ENCODE data around the gene LASP1. TPM values are rescaled to one million over a fixed set of nuclear protein-coding genes. Genes with fewer than 3 reads are reported as not detected.
A peak's percentile ranks its signal among the peaks of the same experiment; 100 is the strongest.

LASP1 gene
- total and polyA plus RNA-seq, 2 of the 4 experiments (the other 2 are of a cell fraction): 79.8 to 262 TPM

- WGBS, 2 experiments (ENCODE audit: extremely low coverage in 2 of 2, insufficient read length in 1 of 2): no CpG with 5 or more reads among the region's 5 CpGs
- Histone ChIP-seq H2BK15ac (ENCODE audit: low read depth, low read length) (no peak overlapping the region), H3K23ac (ENCODE audit: low read depth, low read length) (0 out of 2 replicates have a peak overlapping the region, but pooled peaks have one; percentile 13), H3K4me3 (ENCODE audit: insufficient read depth, low read depth, low read length) (no peak overlapping the region), H3K18ac (ENCODE audit: low read depth, low read length) (no peak overlapping the region), H2AK9ac (replicated peaks; ENCODE audit: low read depth, low read length, poor library complexity) (peak overlapping the region; percentile 77), H2AK5ac (ENCODE audit: low read depth, low read length) (no peak overlapping the region; the same call in 1 of the 2 replicates), H3K9ac (ENCODE audit: low read depth, low read length) (no peak overlapping the region), H2BK5ac (ENCODE audit: low read depth, low read length, poor library complexity, severe bottlenecking) (peak overlapping the region; percentile 27), H3K4ac (ENCODE audit: low read depth, low read length) (no peak overlapping the region; the same call in 1 of the 2 replicates), H3K4me2 (ENCODE audit: low read depth, low read length) (peak overlapping the region; percentile 31; the same call in 1 of the 2 replicates), H3K36me3 (ENCODE audit: control insufficient read depth, insufficient read depth, low read length) (peaks cover 56% of the 10 kb centered on the region), H4K91ac (ENCODE audit: insufficient read depth, low read depth, low read length) (no peak overlapping the region), H2AFZ (replicated peaks; ENCODE audit: low read length, poor library complexity) (no peak overlapping the region), H3K79me1 (ENCODE audit: low read depth in 1 of 2, low read length in 2 of 2) (peaks cover 0 to 85% of the 10 kb centered on the region in 2 experiments; a peak in 2 of 4 replicates), H3K9me1 (ENCODE audit: insufficient read depth, low read length) (peaks cover 45% of the 10 kb centered on the region), H3K27ac (ENCODE audit: insufficient read depth, low read length) (peak overlapping the region; percentile 28; the same call in 1 of the 2 replicates), H2BK120ac (ENCODE audit: low read depth, low read length) (no peak overlapping the region), H4K8ac (ENCODE audit: low read depth in 2 of 2, low read length in 2 of 2) (no peak overlapping the region), H4K5ac (ENCODE audit: low read depth, low read length) (no peak overlapping the region), H4K20me1 (ENCODE audit: insufficient read depth, low read length) (peaks cover 100% of the 10 kb centered on the region), H3K14ac (replicated peaks; ENCODE audit: low read depth, low read length) (no peak overlapping the region), H2BK20ac (ENCODE audit: low read depth, low read length) (no peak overlapping the region), H3K9me3 (ENCODE audit: control insufficient read depth, insufficient read depth, low read length) (no peaks in the 10 kb centered on the region), H3K27me3 (ENCODE audit: control insufficient read depth, insufficient read depth, low read length) (no peaks in the 10 kb centered on the region), H3K56ac (ENCODE audit: extremely low read depth, insufficient read depth, low read length) (no peak overlapping the region), H3K4me1 (ENCODE audit: control insufficient read depth, insufficient read depth, low read length) (peaks cover 62% of the 10 kb centered on the region)
- CTCF ChIA-PET: no interaction called here
- DNase-seq (no peak), ATAC-seq (ENCODE audit: low read depth) (no peak)
- TF ChIP-seq CHD1 (IDR thresholded peaks at IDR 0.05; ENCODE audit: low read depth, low read length) (no peak), RCOR1 (IDR thresholded peaks at IDR 0.05; ENCODE audit: insufficient replicate concordance, low read length) (no peak), MXI1 (IDR thresholded peaks at IDR 0.05; ENCODE audit: borderline replicate concordance, low read depth, low read length) (no peak), POLR2A (IDR thresholded peaks at IDR 0.05; ENCODE audit: low read depth, low read length) (no peak), CTCF (conservative IDR thresholded peaks at IDR 0.05; ENCODE audit: low read depth, low read length) (no peak), NFE2L2 (IDR thresholded peaks at IDR 0.05; ENCODE audit: low read depth, low read length) (no peak), CEBPB (IDR thresholded peaks at IDR 0.05; ENCODE audit: low read depth, low read length) (no peak), RAD21 (IDR thresholded peaks at IDR 0.05; ENCODE audit: low read length) (no peak), MAFK (IDR thresholded peaks at IDR 0.05; ENCODE audit: low read depth, low read length) (no peak)
- dilution Hi-C loops (cut with HindIII; ENCODE audit: low sequenced_read_pairs, unreplicated experiment) (no loop called here), in situ Hi-C loops (cut with MboI; ENCODE audit: low sequenced_read_pairs) (no loop called here), intact Hi-C loops (cut with micrococcal nuclease) (no loop called here)
- BruUV-seq (replicated peaks): no TSS peak
- POLR2A ChIA-PET (ENCODE audit: unreplicated experiment): no interaction called here
Observed at GRCh38 chr17:38875477-38876075, 5.7 kb downstream of the LASP1 start.

Data from IMR-90 (cell line).